Lower lobe of right lung (tissue), 2 donors: ENCODE results near the gene SH3RF3. TPM values are rescaled to one million over a fixed set of nuclear protein-coding genes. Genes with fewer than 3 reads are reported as not detected.

Source experiments
- ATAC-seq, 2 donors: fragments of 200-7000 bp; cut with Tn5 transposase; one replicate each; pipeline ENCODE4 v1.9.1; 2020 to 2022; ENCODE audit warnings: mild to moderate bottlenecking in 2 of 2, moderate library complexity in 2 of 2
- DNase-seq: peaks from one replicate; pipeline ENCODE4 v3.0.0-alpha.2; 2020
- H3K27ac ChIP-seq: fragments of 200-600 bp; one replicate; pipeline ENCODE4 v1.8.0; 2022
- H3K27me3 ChIP-seq: fragments of 200-600 bp; one replicate; pipeline ENCODE4 v1.8.0; 2022; ENCODE audit warnings: low read depth
- H3K36me3 ChIP-seq: fragments of 200-600 bp; one replicate; pipeline ENCODE4 v1.8.0; 2022; ENCODE audit warnings: mild to moderate bottlenecking
- H3K4me1 ChIP-seq: fragments of 200-600 bp; one replicate; pipeline ENCODE4 v1.8.0; 2022
- H3K4me3 ChIP-seq: fragments of 200-600 bp; one replicate; pipeline ENCODE4 v1.8.0; 2022; ENCODE audit warnings: mild to moderate bottlenecking
- H3K9me3 ChIP-seq: fragments of 200-600 bp; one replicate; pipeline ENCODE4 v1.8.0; 2022
- CTCF ChIP-seq: fragments of 200-600 bp; IDR thresholded peaks from one replicate; pipeline ENCODE4 v1.8.0; 2022; ENCODE audit warnings: antibody characterized with exemption, mild to moderate bottlenecking
- intact Hi-C: fragments of 100-400 bp; cut with DNase I; formaldehyde crosslinking; loops from one replicate; pipeline ENCODE4 v1.11.0; 2022
- total RNA-seq: library from RNA; stranded (reverse); fragmentation: NEBNext Ultra II Directional; extraction: Animal tissue kit (Norgen Biotek cat#: 25700); gene quantifications from one replicate; pipeline ENCODE4 v1.2.1, GENCODE V29; 2021
- donor health status: DM: no; HTN: yes; CAD: no; lungs with severe emphysema.

SH3RF3 gene
- total RNA-seq, 1 donor from 2014 or later: 5.7 TPM

GRCh38 chr2:109474319-109474825 lies 345.4 kb downstream of the SH3RF3 start:
- DNase-seq (peak; percentile 36), ATAC-seq (no peak)
- peaks cover 7% of the 10 kb centered on the region for H3K4me1 ChIP-seq
- H3K27me3 ChIP-seq: no peaks in the 10 kb centered on the region
- intact Hi-C loops: no loop called here
- no peak overlapping the region for H3K4me3 ChIP-seq
- H3K9me3 ChIP-seq: no peaks in the 10 kb centered on the region
- no peak for TF ChIP-seq CTCF
- no peak overlapping the region for H3K27ac ChIP-seq
- H3K36me3 ChIP-seq: no peaks in the 10 kb centered on the region

DNA sequence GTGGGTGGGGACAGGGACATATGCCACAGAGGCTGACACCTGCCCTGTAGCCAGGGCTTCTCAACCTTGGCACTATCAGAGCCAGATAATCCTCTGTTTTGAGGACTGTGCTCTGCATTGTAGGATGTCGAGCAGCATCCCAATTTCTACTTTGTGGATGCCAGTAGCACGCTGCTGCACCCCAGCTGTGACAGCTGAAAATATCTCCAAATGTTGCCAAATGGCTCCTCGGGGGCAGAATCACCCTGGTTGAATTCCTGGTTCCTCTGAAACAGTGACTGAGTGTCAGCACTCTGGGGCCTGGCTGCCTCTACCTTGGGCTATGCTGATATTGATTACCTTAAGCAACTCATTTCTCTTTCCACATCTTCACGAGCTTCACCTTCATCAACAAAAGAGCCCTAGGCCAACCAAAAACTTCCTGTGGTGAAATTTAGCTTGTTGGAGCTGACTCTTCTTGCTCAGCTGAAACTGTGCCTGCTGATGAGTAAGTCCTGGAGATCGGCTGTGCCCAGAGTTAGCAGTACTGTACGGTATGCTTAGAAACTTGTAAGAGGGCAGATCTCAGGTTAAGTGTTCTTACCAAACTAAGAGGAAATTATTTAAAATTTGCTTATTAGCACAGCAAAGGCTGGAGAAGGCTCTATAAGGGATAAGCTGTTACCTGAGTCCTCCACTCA lies 346.7 kb downstream of the SH3RF3 start:
- Histone ChIP-seq H3K4me1 (peaks cover 13% of the 10 kb centered on the region), H3K27me3 (no peaks in the 10 kb centered on the region), H3K36me3 (no peaks in the 10 kb centered on the region), H3K9me3 (no peaks in the 10 kb centered on the region), H3K4me3 (no peak overlapping the region), H3K27ac (no peak overlapping the region)
- DNase-seq (peak; percentile 20), ATAC-seq (peak; percentile 27 to 31)
- intact Hi-C loops: no loop called here
- TF ChIP-seq CTCF: no peak

DNA sequence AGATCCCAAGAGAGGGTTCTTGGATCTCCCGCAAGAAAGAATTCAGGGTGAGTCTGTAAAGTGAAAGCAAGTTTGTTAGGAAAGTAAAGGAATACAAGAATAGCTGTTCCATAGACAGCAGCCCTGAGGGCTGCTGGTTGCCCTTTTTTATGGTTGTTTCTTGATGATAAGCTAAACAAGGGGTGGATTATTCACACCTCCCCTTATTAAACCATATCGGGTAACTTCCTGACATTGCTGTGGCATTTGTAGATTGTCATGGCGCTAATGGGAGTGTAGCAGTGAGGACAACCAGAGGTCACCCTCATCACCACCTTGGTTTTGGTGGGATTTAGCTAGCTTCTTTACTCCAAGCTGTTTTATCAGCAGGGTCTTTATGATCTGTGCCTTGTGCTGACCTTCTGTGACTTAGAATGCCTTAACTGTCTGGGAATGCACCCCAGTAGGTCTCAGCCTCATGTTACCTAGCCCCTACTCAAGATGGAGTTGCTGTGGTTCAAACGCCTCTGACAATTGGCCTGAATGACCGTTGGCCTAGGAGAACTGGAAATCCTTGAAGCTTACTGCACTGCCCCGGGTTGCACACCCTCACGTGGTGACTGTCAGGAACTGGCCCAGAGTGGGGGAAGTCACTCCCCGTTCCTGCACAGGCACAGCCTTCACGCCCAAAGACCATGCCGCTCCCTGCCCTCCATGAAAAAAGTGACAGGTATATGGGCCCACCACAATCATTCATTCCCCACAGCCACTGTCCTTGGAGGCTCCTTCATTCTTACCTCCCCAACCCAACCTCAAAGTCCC lies 347.8 kb downstream of the SH3RF3 start:
- DNase-seq (peak; percentile 6), ATAC-seq (no peak)
- peaks cover 25% of the 10 kb centered on the region for H3K4me1 ChIP-seq
- intact Hi-C loops: no loop called here
- H3K36me3 ChIP-seq: no peaks in the 10 kb centered on the region
- no peak overlapping the region for H3K4me3 ChIP-seq
- H3K27ac ChIP-seq: no peak overlapping the region
- no peak for TF ChIP-seq CTCF
- H3K9me3 ChIP-seq: no peaks in the 10 kb centered on the region
- H3K27me3 ChIP-seq: no peaks in the 10 kb centered on the region

DNA sequence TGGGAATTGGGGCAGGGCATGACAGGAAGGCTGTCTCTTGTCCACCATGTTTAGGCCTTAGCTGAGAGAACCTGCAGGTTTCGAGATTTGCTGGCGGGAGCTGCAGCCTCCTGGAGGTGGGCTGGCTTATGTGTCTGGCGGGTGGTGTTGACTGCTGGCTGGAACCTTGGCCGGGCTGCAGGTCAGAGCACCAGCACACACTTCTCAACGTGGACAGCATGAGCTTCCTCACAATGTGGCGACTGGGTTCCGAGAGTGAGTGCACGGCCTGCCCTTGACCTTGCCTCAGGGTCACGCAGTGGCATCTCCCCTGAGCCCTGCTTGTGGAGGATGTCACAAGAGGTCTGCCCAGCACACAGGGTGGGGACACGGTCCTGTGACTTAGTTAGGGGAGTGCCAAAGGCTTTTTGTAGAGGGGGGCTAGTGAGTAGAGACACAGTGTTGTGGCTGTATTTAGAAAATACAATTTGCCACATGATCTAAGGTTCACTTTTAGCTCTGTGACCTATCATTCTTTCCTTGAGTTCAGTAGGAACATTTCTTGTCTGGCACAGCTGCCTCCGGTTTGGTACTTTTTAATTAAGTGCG lies 350.0 kb downstream of the SH3RF3 start:
- TF ChIP-seq CTCF: no peak
- Histone ChIP-seq H3K4me1 (peaks cover 42% of the 10 kb centered on the region), H3K27me3 (no peaks in the 10 kb centered on the region), H3K4me3 (no peak overlapping the region), H3K9me3 (no peaks in the 10 kb centered on the region), H3K27ac (no peak overlapping the region), H3K36me3 (no peaks in the 10 kb centered on the region)
- intact Hi-C loops: no loop called here
- DNase-seq (peak; percentile 26), ATAC-seq (no peak)

DNA sequence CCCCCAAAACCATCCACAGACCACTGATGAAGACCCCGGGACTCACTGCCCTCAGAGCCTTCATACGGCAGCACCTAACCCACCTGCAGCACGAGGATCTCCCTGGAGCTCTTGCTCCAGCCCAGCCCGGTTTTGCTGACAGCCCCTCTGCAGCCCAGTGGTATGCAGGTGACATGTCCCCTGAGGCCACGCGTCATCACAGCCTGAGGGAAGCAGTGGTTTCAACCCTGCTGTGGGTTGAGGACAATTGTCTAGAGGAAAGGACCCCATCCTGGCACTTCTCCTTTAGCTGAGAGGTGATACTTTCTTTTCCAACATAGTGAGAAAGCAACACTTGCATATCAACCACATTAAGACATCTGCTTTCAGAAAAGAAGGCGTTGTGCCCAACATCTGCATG lies 350.8 kb downstream of the SH3RF3 start:
- Histone ChIP-seq H3K27me3 (no peaks in the 10 kb centered on the region), H3K27ac (no peak overlapping the region), H3K4me3 (no peak overlapping the region), H3K36me3 (no peaks in the 10 kb centered on the region), H3K4me1 (peaks cover 43% of the 10 kb centered on the region), H3K9me3 (no peaks in the 10 kb centered on the region)
- DNase-seq (peak; percentile 28), ATAC-seq (no peak)
- TF ChIP-seq CTCF: no peak
- intact Hi-C loops: no loop called here
